ENCODE data around the gene PPARD. TPM values are rescaled to one million over a fixed set of nuclear protein-coding genes. Genes with fewer than 3 reads are reported as not detected.

PPARD gene
- total RNA-seq, 1 donor from 2014 or later = 9.9 TPM

DNA sequence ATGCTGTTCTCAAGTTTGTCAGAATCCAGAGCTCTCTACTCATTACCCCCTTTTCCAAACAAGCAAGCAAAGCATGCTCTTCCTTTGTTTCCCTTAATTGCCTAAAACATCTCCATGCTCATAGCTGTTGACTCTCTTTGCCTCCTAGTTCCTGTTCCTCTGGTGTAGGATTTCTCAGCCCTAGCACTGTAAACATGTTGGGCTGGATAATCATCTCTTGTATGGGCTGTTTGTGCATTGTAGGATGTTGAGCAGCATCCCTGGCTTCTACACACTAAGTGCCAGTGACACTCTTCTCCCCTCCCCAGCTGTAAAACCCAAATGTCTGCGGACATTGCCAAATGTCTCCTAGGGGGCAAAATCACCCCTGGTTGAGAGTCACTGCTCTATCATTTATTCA lies 14.0 kb downstream of the PPARD start:
- TF ChIP-seq, protein P1, sequence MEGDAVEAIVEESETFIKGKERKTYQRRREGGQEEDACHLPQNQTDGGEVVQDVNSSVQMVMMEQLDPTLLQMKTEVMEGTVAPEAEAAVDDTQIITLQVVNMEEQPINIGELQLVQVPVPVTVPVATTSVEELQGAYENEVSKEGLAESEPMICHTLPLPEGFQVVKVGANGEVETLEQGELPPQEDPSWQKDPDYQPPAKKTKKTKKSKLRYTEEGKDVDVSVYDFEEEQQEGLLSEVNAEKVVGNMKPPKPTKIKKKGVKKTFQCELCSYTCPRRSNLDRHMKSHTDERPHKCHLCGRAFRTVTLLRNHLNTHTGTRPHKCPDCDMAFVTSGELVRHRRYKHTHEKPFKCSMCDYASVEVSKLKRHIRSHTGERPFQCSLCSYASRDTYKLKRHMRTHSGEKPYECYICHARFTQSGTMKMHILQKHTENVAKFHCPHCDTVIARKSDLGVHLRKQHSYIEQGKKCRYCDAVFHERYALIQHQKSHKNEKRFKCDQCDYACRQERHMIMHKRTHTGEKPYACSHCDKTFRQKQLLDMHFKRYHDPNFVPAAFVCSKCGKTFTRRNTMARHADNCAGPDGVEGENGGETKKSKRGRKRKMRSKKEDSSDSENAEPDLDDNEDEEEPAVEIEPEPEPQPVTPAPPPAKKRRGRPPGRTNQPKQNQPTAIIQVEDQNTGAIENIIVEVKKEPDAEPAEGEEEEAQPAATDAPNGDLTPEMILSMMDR (IDR thresholded peaks at IDR 0.05; ENCODE audit: insufficient read depth, low read depth, low read length) = no peak
- no peak for TF ChIP-seq EZH2 (IDR thresholded peaks at IDR 0.05; ENCODE audit: insufficient read depth, low read length)
- Histone ChIP-seq H3K79me2 (ENCODE audit: insufficient read depth, low read length) (peaks cover 44% of the 10 kb centered on the region), H3K9me3 (ENCODE audit: insufficient read depth, low read depth, low read length) (no peaks in the 10 kb centered on the region), H3K27me3 (ENCODE audit: insufficient read depth, low read length) (no peaks in the 10 kb centered on the region), H3K27ac (ENCODE audit: low read depth, low read length) (no peak overlapping the region), H2AFZ (ENCODE audit: low read depth, low read length) (no peak overlapping the region), H3K9ac (ENCODE audit: low read length) (no peak overlapping the region), H3K36me3 (ENCODE audit: insufficient read depth, low read length) (peaks cover 10% of the 10 kb centered on the region), H3K4me1 (ENCODE audit: insufficient read depth, low read length) (peaks cover 30% of the 10 kb centered on the region), H3K4me2 (ENCODE audit: low read length) (no peak overlapping the region), H4K20me1 (ENCODE audit: insufficient read depth, low read length) (peaks cover 39% of the 10 kb centered on the region), H3K4me3 (ENCODE audit: insufficient read depth, low read depth, low read length) (no peak overlapping the region)
- Mint-ChIP-seq H3K9me3 (ENCODE audit: unreplicated experiment) (peaks cover 3% of the 10 kb centered on the region), H3K27ac (ENCODE audit: unreplicated experiment) (no peak overlapping the region), H3K4me3 (ENCODE audit: unreplicated experiment) (no peak overlapping the region), H3K36me3 (ENCODE audit: low read depth, unreplicated experiment) (peaks cover 28% of the 10 kb centered on the region), H3K27me3 (ENCODE audit: low read depth, unreplicated experiment) (no peaks in the 10 kb centered on the region), H3K4me1 (ENCODE audit: low read depth, unreplicated experiment) (peaks cover 19% of the 10 kb centered on the region)
- DNase-seq (ENCODE audit: low read depth) (no peak), FAIRE-seq (no peak)

DNA sequence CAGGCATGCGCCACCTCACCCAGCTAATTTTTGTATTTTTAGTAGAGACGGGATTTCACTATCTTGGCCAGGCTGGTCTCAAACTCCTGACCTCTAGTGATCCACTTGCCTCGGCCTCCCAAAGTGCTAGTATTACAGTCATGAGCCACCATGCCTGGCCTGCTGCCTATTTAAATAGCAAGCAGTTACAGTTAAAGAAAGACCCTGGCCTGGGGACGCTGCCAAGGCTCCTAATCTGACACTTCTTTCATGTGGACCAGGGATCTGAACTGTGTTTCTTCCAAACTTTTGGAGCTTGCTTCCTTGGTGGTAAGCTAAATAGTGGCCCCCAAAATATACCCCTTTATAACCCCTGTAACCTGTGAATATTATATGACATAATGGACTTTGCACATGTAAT lies 15.3 kb downstream of the PPARD start:
- Histone ChIP-seq H3K36me3 (ENCODE audit: insufficient read depth, low read length) (peaks cover 8% of the 10 kb centered on the region), H3K27ac (ENCODE audit: low read depth, low read length) (no peak overlapping the region), H3K79me2 (ENCODE audit: insufficient read depth, low read length) (peaks cover 46% of the 10 kb centered on the region), H3K9me3 (ENCODE audit: insufficient read depth, low read depth, low read length) (no peaks in the 10 kb centered on the region), H3K4me1 (ENCODE audit: insufficient read depth, low read length) (peaks cover 31% of the 10 kb centered on the region), H3K4me3 (ENCODE audit: insufficient read depth, low read depth, low read length) (no peak overlapping the region), H3K4me2 (ENCODE audit: low read length) (no peak overlapping the region), H4K20me1 (ENCODE audit: insufficient read depth, low read length) (peaks cover 39% of the 10 kb centered on the region), H3K27me3 (ENCODE audit: insufficient read depth, low read length) (no peaks in the 10 kb centered on the region), H2AFZ (ENCODE audit: low read depth, low read length) (no peak overlapping the region), H3K9ac (ENCODE audit: low read length) (no peak overlapping the region)
- H3K27me3 Mint-ChIP-seq (ENCODE audit: low read depth, unreplicated experiment) = no peaks in the 10 kb centered on the region
- TF ChIP-seq EZH2 (IDR thresholded peaks at IDR 0.05; ENCODE audit: insufficient read depth, low read length) = no peak
- TF ChIP-seq, protein P1 (IDR thresholded peaks at IDR 0.05; ENCODE audit: insufficient read depth, low read depth, low read length) = no peak
- no peak overlapping the region for H3K4me3 Mint-ChIP-seq (ENCODE audit: unreplicated experiment)
- no peak for FAIRE-seq
- H3K4me1 Mint-ChIP-seq (ENCODE audit: low read depth, unreplicated experiment) = peaks cover 24% of the 10 kb centered on the region
- H3K9me3 Mint-ChIP-seq (ENCODE audit: unreplicated experiment) = peaks cover 3% of the 10 kb centered on the region
- no peak for DNase-seq (ENCODE audit: low read depth)
- H3K27ac Mint-ChIP-seq (ENCODE audit: unreplicated experiment) = no peak overlapping the region
- H3K36me3 Mint-ChIP-seq (ENCODE audit: low read depth, unreplicated experiment) = peaks cover 23% of the 10 kb centered on the region

DNA sequence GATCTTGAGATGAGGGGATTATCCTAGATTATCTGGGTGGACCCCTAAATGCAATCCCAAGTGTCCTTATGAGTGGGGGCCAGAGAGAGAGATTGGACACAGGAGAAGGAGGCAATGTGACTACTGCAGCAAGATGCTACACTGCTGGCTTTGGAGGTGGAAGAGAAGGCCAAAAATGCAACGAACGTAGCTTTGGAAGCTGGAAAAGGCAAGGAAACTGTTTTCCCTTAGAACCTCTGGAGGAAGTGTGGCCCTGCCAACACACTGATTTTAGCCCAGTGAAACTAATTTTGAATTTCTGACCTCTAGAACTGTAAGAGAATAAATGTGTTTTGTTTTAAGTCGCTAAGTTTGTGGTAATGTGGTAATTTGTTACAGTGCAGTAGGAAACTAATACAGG lies 15.7 kb downstream of the PPARD start:
- Mint-ChIP-seq H3K27me3 (ENCODE audit: low read depth, unreplicated experiment) (no peaks in the 10 kb centered on the region), H3K36me3 (ENCODE audit: low read depth, unreplicated experiment) (peaks cover 19% of the 10 kb centered on the region), H3K4me1 (ENCODE audit: low read depth, unreplicated experiment) (peaks cover 26% of the 10 kb centered on the region), H3K4me3 (ENCODE audit: unreplicated experiment) (no peak overlapping the region), H3K27ac (ENCODE audit: unreplicated experiment) (no peak overlapping the region), H3K9me3 (ENCODE audit: unreplicated experiment) (peaks cover 3% of the 10 kb centered on the region)
- Histone ChIP-seq H3K4me3 (ENCODE audit: insufficient read depth, low read depth, low read length) (no peak overlapping the region), H3K4me1 (ENCODE audit: insufficient read depth, low read length) (peaks cover 36% of the 10 kb centered on the region), H3K79me2 (ENCODE audit: insufficient read depth, low read length) (peaks cover 47% of the 10 kb centered on the region), H3K27me3 (ENCODE audit: insufficient read depth, low read length) (no peaks in the 10 kb centered on the region), H3K36me3 (ENCODE audit: insufficient read depth, low read length) (peaks cover 8% of the 10 kb centered on the region), H3K9ac (ENCODE audit: low read length) (no peak overlapping the region), H4K20me1 (ENCODE audit: insufficient read depth, low read length) (peaks cover 39% of the 10 kb centered on the region), H3K4me2 (ENCODE audit: low read length) (no peak overlapping the region), H3K9me3 (ENCODE audit: insufficient read depth, low read depth, low read length) (no peaks in the 10 kb centered on the region), H3K27ac (ENCODE audit: low read depth, low read length) (no peak overlapping the region), H2AFZ (ENCODE audit: low read depth, low read length) (no peak overlapping the region)
- FAIRE-seq (no peak), DNase-seq (ENCODE audit: low read depth) (no peak)
- TF ChIP-seq, protein P1 (IDR thresholded peaks at IDR 0.05; ENCODE audit: insufficient read depth, low read depth, low read length) = no peak
- no peak for TF ChIP-seq EZH2 (IDR thresholded peaks at IDR 0.05; ENCODE audit: insufficient read depth, low read length)
